C4-2B (cell line): ENCODE data around the gene RIMS1.

Experiments used
- H3K27ac ChIP-seq: fragments of 450-650 bp; 2 replicates; pipeline ENCODE4 v1.5.1; 2017
- CTCF ChIP-seq: fragments of 450-650 bp; conservative IDR thresholded peaks from 2 replicates; pipeline ENCODE4 v1.5.1; 2017; ENCODE audit warnings: mild to moderate bottlenecking
- ZFX ChIP-seq: fragments of 450-650 bp; IDR thresholded peaks from 2 replicates; pipeline ENCODE4 v1.6.1; 2017

Gene RIMS1

GRCh38 chr6:72032086-72032485 lies 145.7 kb downstream of the RIMS1 start:
- TF ChIP-seq ZFX: no peak
- no peak for TF ChIP-seq CTCF
- no peak overlapping the region for H3K27ac ChIP-seq

- H3K27ac ChIP-seq: no peak overlapping the region
- TF ChIP-seq CTCF (no peak), ZFX (no peak)
Measured at GRCh38 chr6:72035486-72035885, 149.1 kb downstream of the RIMS1 start.

GRCh38 chr6:72035966-72036365 lies 149.6 kb downstream of the RIMS1 start:
- TF ChIP-seq ZFX (no peak), CTCF (no peak)
- H3K27ac ChIP-seq: no peak overlapping the region

GRCh38 chr6:72037006-72037405 lies 150.7 kb downstream of the RIMS1 start:
- TF ChIP-seq ZFX (no peak), CTCF (no peak)
- H3K27ac ChIP-seq: no peak overlapping the region

GRCh38 chr6:72040111-72040510 lies 153.8 kb downstream of the RIMS1 start:
- no peak for TF ChIP-seq ZFX
- TF ChIP-seq CTCF: no peak

GRCh38 chr6:72042088-72042487 lies 155.7 kb downstream of the RIMS1 start:
- no peak overlapping the region for H3K27ac ChIP-seq
- peak; percentile 43 for TF ChIP-seq CTCF
- TF ChIP-seq ZFX: no peak

More at GRCh38 chr6:72040111-72040510, 153.8 kb downstream of the RIMS1 start:
- H3K27ac ChIP-seq: no peak overlapping the region

GRCh38 chr6:72048080-72048479 lies 161.7 kb downstream of the RIMS1 start:
- TF ChIP-seq ZFX (no peak), CTCF (no peak)
- no peak overlapping the region for H3K27ac ChIP-seq
